Trophoblast cell (in vitro differentiated cells and primary cell): Measurements from ENCODE around the gene SLC22A9.

ENCODE experiments used
- DNase-seq, 2 donors: peaks; one replicate each; pipeline ENCODE4 v3.0.0-alpha.2; 2016
- H2AFZ ChIP-seq: 2 replicates; pipeline ENCODE4 v1.6.1; 2013; ENCODE audit warnings: low read length, moderate library complexity, mild to moderate bottlenecking; ENCODE audit not compliant: insufficient read depth, poor library complexity
- H2AK5ac ChIP-seq: 2 replicates; pipeline ENCODE4 v1.6.1; 2013; ENCODE audit warnings: mild to moderate bottlenecking, low read length
- H2BK120ac ChIP-seq: 2 replicates; pipeline ENCODE4 v1.6.1; 2013; ENCODE audit warnings: low read length, mild to moderate bottlenecking, moderate library complexity; ENCODE audit not compliant: insufficient read depth, poor library complexity
- H2BK12ac ChIP-seq: 2 replicates; pipeline ENCODE4 v1.6.1; 2013; ENCODE audit warnings: mild to moderate bottlenecking, low read length, moderate library complexity
- H2BK5ac ChIP-seq: 2 replicates; pipeline ENCODE4 v1.6.1; 2013; ENCODE audit warnings: low read length, low read depth, moderate library complexity, mild to moderate bottlenecking; ENCODE audit not compliant: poor library complexity
- H3K14ac ChIP-seq: 2 replicates; pipeline ENCODE4 v1.6.1; 2013; ENCODE audit warnings: mild to moderate bottlenecking, low read length
- H3K18ac ChIP-seq: 2 replicates; pipeline ENCODE4 v1.6.1; 2013; ENCODE audit warnings: mild to moderate bottlenecking, low read length
- H3K23ac ChIP-seq: 2 replicates; pipeline ENCODE4 v1.6.1; 2013; ENCODE audit warnings: low read length
- H3K27ac ChIP-seq: 2 replicates; pipeline ENCODE4 v1.5.1; 2013; ENCODE audit warnings: low read depth, mild to moderate bottlenecking, inconsistent platforms, low read length, moderate library complexity
- H3K27me3 ChIP-seq: 2 replicates; pipeline ENCODE4 v1.6.1; 2013; ENCODE audit warnings: inconsistent platforms, mild to moderate bottlenecking, low read length, moderate library complexity; ENCODE audit not compliant: insufficient read depth
- H3K36me3 ChIP-seq, 2 experiments: 1 replicate in 1 of 2; 2 replicates in 1 of 2; pipeline ENCODE4 v1.6.1; 2013; ENCODE audit warnings: low read length in 2 of 2, mild to moderate bottlenecking in 2 of 2, moderate library complexity in 1 of 2; ENCODE audit not compliant: insufficient read depth in 2 of 2, control insufficient read depth in 1 of 2
- H3K4ac ChIP-seq: 2 replicates; pipeline ENCODE4 v1.6.1; 2013; ENCODE audit warnings: low read depth, mild to moderate bottlenecking, low read length, moderate library complexity
- H3K4me1 ChIP-seq, 2 experiments: 1 replicate in 1 of 2; 2 replicates in 1 of 2; pipeline ENCODE4 v1.6.1; 2013; ENCODE audit warnings: low read length in 2 of 2, mild to moderate bottlenecking in 2 of 2, moderate library complexity in 1 of 2; ENCODE audit not compliant: insufficient read depth in 2 of 2, control insufficient read depth in 1 of 2
- H3K4me2 ChIP-seq: 2 replicates; pipeline ENCODE4 v1.6.1; 2013; ENCODE audit warnings: inconsistent platforms, mild to moderate bottlenecking, low read length, moderate library complexity
- H3K4me3 ChIP-seq: 2 replicates; pipeline ENCODE4 v1.5.1; 2013; ENCODE audit warnings: mild to moderate bottlenecking, low read depth, low read length, inconsistent platforms
- H3K79me1 ChIP-seq: one replicate; pipeline ENCODE4 v1.6.1; 2013; ENCODE audit warnings: low read length
- H3K79me2 ChIP-seq: 2 replicates; pipeline ENCODE4 v1.6.1; 2013; ENCODE audit warnings: low read length, mild to moderate bottlenecking; ENCODE audit not compliant: control insufficient read depth, insufficient read depth, poor library complexity
- H3K9ac ChIP-seq: 2 replicates; pipeline ENCODE4 v1.6.1; 2013; ENCODE audit warnings: mild to moderate bottlenecking, low read length
- H3K9me3 ChIP-seq: 2 replicates; pipeline ENCODE4 v1.6.1; 2013; ENCODE audit warnings: low read depth, mild to moderate bottlenecking, control low read depth, inconsistent platforms, low read length; ENCODE audit not compliant: insufficient read depth
- H4K12ac ChIP-seq: 2 replicates; pipeline ENCODE4 v1.6.1; 2013; ENCODE audit warnings: low read depth, mild to moderate bottlenecking, low read length, moderate library complexity
- H4K8ac ChIP-seq: 2 replicates; pipeline ENCODE4 v1.6.1; 2013; ENCODE audit warnings: low read depth, mild to moderate bottlenecking, low read length, moderate library complexity
- H4K91ac ChIP-seq: one replicate; pipeline ENCODE4 v1.6.1; 2013; ENCODE audit warnings: low read depth, mild to moderate bottlenecking, low read length, moderate library complexity
- WGBS: extraction: QIAGEN DNeasy Blood & Tissue Kit; methylation state at CpG from one replicate; pipeline ENCODE4 v1.1.7; 2013; ENCODE audit warnings: missing lambda C conversion rate; ENCODE audit not compliant: insufficient read length, insufficient coverage; ENCODE audit errors: extremely low coverage; 5-methylcytosine and 5-hydroxymethylcytosine counted together

The SLC22A9 gene

DNA sequence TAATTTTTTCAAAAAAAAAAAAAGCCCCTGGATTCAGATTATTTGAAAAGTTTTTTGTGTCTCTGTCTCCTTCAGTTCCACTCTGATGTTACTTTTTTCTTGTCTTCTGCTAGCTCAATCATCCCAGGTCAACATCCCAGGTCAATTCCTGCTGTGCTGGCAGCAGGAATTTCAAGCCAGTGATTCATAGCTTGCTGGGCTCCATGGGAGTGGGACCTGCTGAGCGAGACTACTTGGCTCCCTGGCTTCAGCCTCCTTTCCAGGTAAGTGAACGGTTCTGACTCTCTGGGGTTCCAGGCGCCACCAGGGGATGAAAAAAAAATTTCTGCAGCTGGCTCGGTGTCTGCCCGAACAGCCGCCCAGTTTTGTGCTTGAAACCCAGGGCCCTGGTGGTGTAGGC lies 90.0 kb downstream of the SLC22A9 start:
- Histone ChIP-seq H3K27me3 (no peaks in the 10 kb centered on the region), H4K91ac (no peak overlapping the region), H3K4me1 (peaks cover 3 to 4% of the 10 kb centered on the region in 2 experiments), H3K23ac (no peak overlapping the region), H3K27ac (peak overlapping the region; percentile 58), H3K18ac (no peak overlapping the region), H3K36me3 (no peaks in the 10 kb centered on the region), H3K9me3 (no peaks in the 10 kb centered on the region), H2BK5ac (no peak overlapping the region), H3K4ac (no peak overlapping the region), H2BK120ac (no peak overlapping the region), H3K4me2 (no peak overlapping the region), H4K12ac (no peak overlapping the region), H3K9ac (no peak overlapping the region), H2AK5ac (no peak overlapping the region), H4K8ac (no peak overlapping the region), H2BK12ac (no peak overlapping the region), H2AFZ (no peak overlapping the region), H3K79me2 (no peaks in the 10 kb centered on the region), H3K4me3 (no peak overlapping the region), H3K14ac (no peak overlapping the region), H3K79me1 (no peaks in the 10 kb centered on the region)
- no CpG with 5 or more reads among the region's 6 CpGs for WGBS
- peak; percentile 9 to 49 for DNase-seq
